ENCODE results near the gene TBC1D26. TPM values are rescaled to one million over a fixed set of nuclear protein-coding genes. Genes with fewer than 3 reads are reported as not detected.
"Not testable (repeated sequence)": the region's sequence is repeated elsewhere in the genome, so short reads cannot be mapped to it uniquely, and the experiment has no call there.

TBC1D26 gene
- not detected for total RNA-seq (2021; fragmentation: NEBNext Ultra II Directional; extraction: Animal tissue kit (Norgen Biotek cat#: 25700))
- long read RNA-seq, result 0 reads

DNA sequence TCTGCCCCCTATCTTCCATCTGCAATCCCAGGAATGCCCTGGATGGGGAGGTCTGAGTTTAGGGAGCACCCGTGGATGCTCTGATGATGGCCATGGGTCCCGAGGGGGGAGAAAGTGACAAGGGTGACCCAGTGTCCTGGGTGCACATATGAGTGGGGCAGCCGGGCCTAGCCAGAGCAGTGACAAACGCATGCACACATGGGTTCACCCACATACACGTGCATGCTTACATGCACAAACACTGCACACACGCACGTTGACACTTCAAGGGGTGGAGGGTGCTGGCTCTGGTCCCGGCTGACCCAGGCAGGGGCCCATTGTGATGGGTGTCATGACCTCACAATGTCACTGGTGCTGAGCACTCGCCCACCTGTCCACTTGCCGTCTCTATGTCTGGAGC is at the start of gene TBC1D26:
Gene TBC1D26 (plus strand): TSS at position 384 of the 400 bp plus-strand sequence. CDS start 3,066 bp downstream, outside the sequence.
- H3K27me3 Mint-ChIP-seq (ENCODE audit: insufficient read depth); H3K4me1 Mint-ChIP-seq (ENCODE audit: low read depth); H3K9me3 Mint-ChIP-seq; H3K4me3 Mint-ChIP-seq; H3K36me3 Mint-ChIP-seq (ENCODE audit: low read depth); DNase-seq; H3K27ac Mint-ChIP-seq: not testable (repeated sequence)

DNA sequence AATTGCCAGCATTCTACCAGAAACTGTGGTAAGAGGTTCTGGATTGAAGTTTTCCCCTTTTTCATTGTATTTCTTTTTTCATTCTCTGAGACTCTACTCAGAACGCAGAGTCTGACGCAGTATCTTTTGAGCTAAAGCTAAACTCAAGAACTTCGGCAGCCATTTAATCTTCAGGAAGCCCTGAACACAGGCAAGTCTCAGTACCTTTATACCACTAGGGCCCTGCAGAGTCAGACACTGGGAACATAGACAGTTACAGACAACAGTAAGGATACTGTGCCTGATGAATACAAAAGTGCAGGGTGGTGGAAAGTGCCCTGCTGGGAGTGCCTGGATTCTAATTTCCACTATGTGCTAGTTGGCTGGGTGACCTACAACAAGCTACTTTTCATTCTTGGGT is 48.9 kb upstream of the TBC1D26 start:
- peak overlapping the region; percentile 95 for H3K4me3 Mint-ChIP-seq
- not testable (repeated sequence) for H3K9me3 Mint-ChIP-seq; DNase-seq; H3K27me3 Mint-ChIP-seq (ENCODE audit: insufficient read depth); H3K36me3 Mint-ChIP-seq (ENCODE audit: low read depth); H3K27ac Mint-ChIP-seq
- peaks cover 20% of the 10 kb centered on the region for H3K4me1 Mint-ChIP-seq (ENCODE audit: low read depth)

DNA sequence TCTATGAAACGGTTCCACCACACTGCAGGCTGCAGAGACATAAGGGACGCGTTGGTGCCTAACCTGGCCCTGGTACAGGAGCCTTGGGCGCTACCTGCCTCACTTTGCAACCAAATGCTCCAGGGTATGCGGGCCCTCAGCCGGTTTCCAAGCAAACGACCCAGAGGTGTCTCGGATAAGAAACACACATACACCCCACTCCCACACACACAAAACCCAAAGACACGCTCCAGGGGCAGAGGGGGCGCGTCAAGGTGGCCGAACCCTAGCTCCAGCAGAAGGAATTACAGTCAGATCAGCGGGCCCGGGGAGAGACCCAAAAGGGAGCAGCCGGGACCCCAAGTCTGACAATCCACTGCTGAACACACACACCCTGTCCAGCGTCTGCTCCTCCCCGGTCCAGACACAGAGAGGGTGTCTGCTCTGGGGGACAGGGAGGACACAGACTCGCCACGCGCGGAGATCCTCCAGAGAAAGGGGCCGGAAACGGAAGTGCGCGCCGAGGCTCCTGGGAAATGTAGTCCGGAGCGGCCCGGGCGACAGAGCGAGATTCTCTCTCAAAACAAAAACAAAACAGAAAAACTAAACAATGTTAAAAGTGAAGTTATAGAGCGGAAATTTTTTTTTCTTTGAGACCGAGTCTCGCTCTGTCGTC is 48.1 kb upstream of the TBC1D26 start, which contains the start of gene TRIM16:
Gene TRIM16 (minus strand): TSS at position 488 of the 655 bp plus-strand sequence. CDS start 32,702 bp downstream, outside the sequence.
- peak within 1 kb of the TSS; percentile 87 for H3K27ac Mint-ChIP-seq
- TF ChIP-seq CTCF (IDR thresholded peaks at IDR 0.05), result peak; percentile 55
- peak; percentile 48 for DNase-seq
- H3K36me3 Mint-ChIP-seq (ENCODE audit: low read depth); H3K27me3 Mint-ChIP-seq (ENCODE audit: insufficient read depth); H3K9me3 Mint-ChIP-seq: not testable (repeated sequence)
- peaks cover 20% of the 10 kb centered on the region for H3K4me1 Mint-ChIP-seq (ENCODE audit: low read depth)
- H3K4me3 Mint-ChIP-seq, result peak within 1 kb of the TSS; percentile 95

DNA sequence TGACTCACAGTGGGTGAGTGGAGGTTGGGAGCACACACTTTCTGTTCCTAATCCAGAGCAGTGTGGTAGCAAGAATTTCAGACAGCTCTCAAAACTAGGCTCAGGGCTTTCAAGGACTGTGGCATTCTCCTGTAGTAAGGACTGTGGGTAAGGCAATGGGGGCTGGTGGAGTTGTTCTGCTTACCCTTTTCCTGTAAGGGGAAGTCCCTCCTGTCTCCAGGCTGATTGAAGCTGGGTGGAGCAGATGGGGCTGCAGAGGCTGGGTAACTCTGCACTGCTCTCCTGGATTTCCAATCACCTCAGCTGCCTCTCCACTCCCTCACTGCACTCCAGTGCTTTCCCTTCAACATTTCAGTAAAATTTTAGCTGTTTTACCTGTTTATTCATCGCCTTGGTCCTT is 44.6 kb upstream of the TBC1D26 start:
- peaks cover 20% of the 10 kb centered on the region for H3K4me1 Mint-ChIP-seq (ENCODE audit: low read depth)
- not testable (repeated sequence) for H3K9me3 Mint-ChIP-seq; H3K36me3 Mint-ChIP-seq (ENCODE audit: low read depth); H3K4me3 Mint-ChIP-seq; H3K27ac Mint-ChIP-seq; H3K27me3 Mint-ChIP-seq (ENCODE audit: insufficient read depth); DNase-seq

DNA sequence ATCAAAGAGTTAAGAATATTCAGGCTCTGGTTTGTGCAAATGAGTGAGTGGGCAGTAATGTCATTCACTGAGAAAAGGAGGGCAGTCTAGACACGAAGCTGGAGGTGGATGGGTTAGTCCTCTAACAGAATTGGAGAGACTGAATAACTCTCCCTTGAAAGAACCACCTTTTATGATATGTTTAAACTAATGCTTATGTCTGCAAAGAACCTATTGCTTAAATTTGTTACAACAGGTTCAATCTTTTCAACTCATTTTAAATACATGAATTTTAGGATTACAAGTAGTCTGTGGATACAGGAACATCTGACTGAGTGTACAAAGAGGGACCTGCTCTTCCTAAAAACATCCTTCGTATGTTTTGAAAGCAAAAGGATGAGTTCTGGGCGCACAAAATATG is 33.1 kb upstream of the TBC1D26 start:
- not testable (repeated sequence) for H3K4me1 Mint-ChIP-seq (ENCODE audit: low read depth); H3K9me3 Mint-ChIP-seq; DNase-seq; H3K27me3 Mint-ChIP-seq (ENCODE audit: insufficient read depth)
- Mint-ChIP-seq H3K27ac (peak overlapping the region; percentile 72; the same call in 1 of the 2 replicates), H3K36me3 (ENCODE audit: low read depth) (peaks cover 16% of the 10 kb centered on the region), H3K4me3 (peak overlapping the region; percentile 91)

- DNase-seq, result peak; percentile 99
- peak within 1 kb of the TSS; percentile 91 for H3K4me3 Mint-ChIP-seq
- H3K27ac Mint-ChIP-seq, result peak within 1 kb of the TSS; percentile 72
- H3K4me1 Mint-ChIP-seq (ENCODE audit: low read depth); H3K27me3 Mint-ChIP-seq (ENCODE audit: insufficient read depth); H3K9me3 Mint-ChIP-seq: not testable (repeated sequence)
- H3K36me3 Mint-ChIP-seq (ENCODE audit: low read depth), result peaks cover 16% of the 10 kb centered on the region
Observed at GRCh38 chr17:15699413-15699924, 32.6 kb upstream of the TBC1D26 start, which contains the start of gene ZNF286A. Gene ZNF286A (plus strand): TSS chr17:15699752. CDS start chr17:15700330, 578 bp downstream.

DNA sequence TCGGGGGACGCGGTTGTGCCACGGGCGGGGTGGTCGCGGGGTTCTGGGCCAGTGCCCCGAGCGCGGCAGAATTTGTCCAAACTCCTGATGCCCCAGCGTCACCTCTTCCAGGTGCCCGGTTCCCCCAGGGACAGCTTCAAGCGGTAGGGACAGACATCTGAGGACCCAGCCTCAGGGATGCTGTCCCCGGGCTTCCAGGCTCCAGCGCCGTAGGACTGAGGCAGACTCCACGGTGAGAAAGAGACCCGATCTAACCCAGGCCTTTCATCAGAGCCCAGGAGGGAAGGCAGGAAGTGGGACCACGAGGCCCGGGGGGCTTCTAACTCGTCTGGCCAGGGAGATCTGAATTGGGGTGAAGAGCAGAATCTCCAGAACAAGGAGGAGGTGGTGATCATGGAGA is 32.1 kb upstream of the TBC1D26 start:
- H3K4me3 Mint-ChIP-seq, result peak overlapping the region; percentile 91
- peaks cover 17% of the 10 kb centered on the region for H3K36me3 Mint-ChIP-seq (ENCODE audit: low read depth)
- H3K4me1 Mint-ChIP-seq (ENCODE audit: low read depth); H3K9me3 Mint-ChIP-seq; H3K27me3 Mint-ChIP-seq (ENCODE audit: insufficient read depth); DNase-seq: not testable (repeated sequence)
- peak overlapping the region; percentile 72 for H3K27ac Mint-ChIP-seq

DNA sequence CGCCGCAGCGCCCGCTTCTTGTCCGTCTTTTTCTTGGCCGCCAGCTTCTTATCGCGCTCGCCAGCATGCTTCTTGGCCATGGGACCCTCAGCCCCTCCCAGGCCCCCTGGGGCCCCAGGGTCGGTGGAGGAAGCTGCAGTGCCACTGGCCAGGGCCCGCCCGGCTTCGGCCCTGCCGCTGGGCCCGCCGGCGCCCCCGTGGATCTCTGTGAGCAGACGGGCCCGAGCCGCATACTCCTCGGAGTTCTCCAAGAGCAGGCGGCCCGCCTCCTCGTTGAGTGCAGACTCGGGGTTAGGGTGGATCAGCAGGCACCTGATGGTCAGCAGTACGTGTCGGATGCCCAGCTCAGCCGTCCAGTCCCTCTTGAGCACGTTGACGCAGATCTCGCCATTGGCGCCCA is 27.8 kb upstream of the TBC1D26 start:
- DNase-seq; H3K27ac Mint-ChIP-seq; H3K4me1 Mint-ChIP-seq (ENCODE audit: low read depth); H3K4me3 Mint-ChIP-seq; H3K27me3 Mint-ChIP-seq (ENCODE audit: insufficient read depth): not testable (repeated sequence)
- Mint-ChIP-seq H3K9me3 (peaks cover 46% of the 10 kb centered on the region), H3K36me3 (ENCODE audit: low read depth) (peaks cover 57% of the 10 kb centered on the region)

DNA sequence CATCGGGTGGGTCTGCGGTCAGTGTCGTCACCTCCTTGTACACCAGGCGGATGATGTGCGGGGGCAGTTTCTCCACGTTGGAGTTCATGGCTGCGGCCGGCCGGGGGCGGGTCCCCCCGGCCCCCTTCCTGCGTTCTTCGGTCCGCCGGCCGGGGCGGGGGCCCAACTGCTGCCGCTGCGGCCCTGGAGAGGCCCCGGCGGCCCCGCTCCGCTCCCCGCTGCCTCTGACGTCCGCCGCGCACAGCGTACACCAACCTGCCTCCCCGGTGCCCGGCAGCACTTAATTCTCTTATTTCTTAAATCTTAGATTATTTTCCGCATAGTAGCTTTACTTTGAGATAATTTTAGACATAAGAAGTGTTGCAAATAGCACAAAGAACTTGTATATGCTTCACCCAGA is 27.3 kb upstream of the TBC1D26 start:
- not testable (repeated sequence) for H3K27ac Mint-ChIP-seq, H3K4me3 Mint-ChIP-seq
- H3K9me3 Mint-ChIP-seq, result peaks cover 52% of the 10 kb centered on the region

GRCh38 chr17:15708879-15709278 is 23.2 kb upstream of the TBC1D26 start:
- DNase-seq; H3K27ac Mint-ChIP-seq; H3K4me3 Mint-ChIP-seq; H3K27me3 Mint-ChIP-seq (ENCODE audit: insufficient read depth); H3K4me1 Mint-ChIP-seq (ENCODE audit: low read depth): not testable (repeated sequence)
- H3K9me3 Mint-ChIP-seq, result peaks cover 71% of the 10 kb centered on the region
- peaks cover 70% of the 10 kb centered on the region for H3K36me3 Mint-ChIP-seq (ENCODE audit: low read depth)

More for the DNA sequence above, 27.3 kb upstream of the TBC1D26 start:
- H3K27me3 Mint-ChIP-seq (ENCODE audit: insufficient read depth); DNase-seq; H3K4me1 Mint-ChIP-seq (ENCODE audit: low read depth): not testable (repeated sequence)
- H3K36me3 Mint-ChIP-seq (ENCODE audit: low read depth), result peaks cover 63% of the 10 kb centered on the region

- not testable (repeated sequence) for H3K4me3 Mint-ChIP-seq; H3K27me3 Mint-ChIP-seq (ENCODE audit: insufficient read depth); DNase-seq; H3K4me1 Mint-ChIP-seq (ENCODE audit: low read depth); H3K27ac Mint-ChIP-seq
- peaks cover 61% of the 10 kb centered on the region for H3K9me3 Mint-ChIP-seq
- H3K36me3 Mint-ChIP-seq (ENCODE audit: low read depth), result peaks cover 52% of the 10 kb centered on the region
Observed at GRCh38 chr17:15716601-15717563, 15.2 kb upstream of the TBC1D26 start.

- H3K4me1 Mint-ChIP-seq (ENCODE audit: low read depth); H3K27ac Mint-ChIP-seq; DNase-seq; H3K9me3 Mint-ChIP-seq; H3K27me3 Mint-ChIP-seq (ENCODE audit: insufficient read depth); H3K36me3 Mint-ChIP-seq (ENCODE audit: low read depth); H3K4me3 Mint-ChIP-seq: not testable (repeated sequence)
Observed at GRCh38 chr17:15730535-15730934, 1.5 kb upstream of the TBC1D26 start.
